HG03571 (cell line): ENCODE data around the gene CNR1.
"Not testable (repeated sequence)": the region's sequence is repeated elsewhere in the genome, so short reads cannot be mapped to it uniquely, and the experiment has no call there.

Source experiments
- ATAC-seq: cut with Tn5 transposase; IDR thresholded peaks from one replicate; pipeline ENCODE4 v1.9.1; 2021; ENCODE audit not compliant: unreplicated experiment

Gene CNR1

DNA sequence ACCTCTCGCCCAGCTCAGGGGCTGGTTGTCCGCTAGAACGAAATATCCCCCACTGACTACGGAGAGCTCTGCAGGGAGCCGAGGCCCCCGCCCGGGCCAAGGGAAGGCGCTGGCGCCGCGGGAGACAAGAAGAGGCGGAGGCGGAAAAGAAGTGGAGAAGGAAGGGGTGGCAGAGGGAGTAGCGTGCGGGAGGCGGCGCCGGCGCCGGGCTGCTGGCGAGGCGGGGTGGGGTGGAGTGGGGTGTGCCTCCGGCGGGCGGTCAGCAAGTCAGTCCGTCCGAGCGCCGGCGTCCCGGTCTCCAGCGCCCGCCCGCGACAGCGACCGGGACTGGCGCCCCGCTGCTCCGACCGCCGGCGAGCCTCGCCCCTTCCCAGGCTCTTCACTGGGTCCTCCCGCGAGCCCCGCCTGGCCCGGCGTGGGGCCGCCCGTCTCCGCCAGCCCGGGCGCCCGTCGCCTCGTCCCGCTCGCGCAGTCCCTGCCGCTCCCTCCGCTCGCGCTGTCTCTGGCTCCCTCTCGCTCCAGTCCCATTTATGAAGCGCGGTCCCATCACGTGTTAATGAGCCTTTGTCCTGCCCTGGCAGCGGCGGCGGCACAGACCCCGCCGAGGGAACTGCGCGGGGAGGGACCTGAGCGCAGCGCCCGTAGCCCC is at the start of gene CNR1:
CNR1 (minus strand) TSS at position 504 of the 649 bp plus-strand sequence. CDS start 21,073 bp downstream, outside the sequence.
- ATAC-seq: peak; percentile 54

DNA sequence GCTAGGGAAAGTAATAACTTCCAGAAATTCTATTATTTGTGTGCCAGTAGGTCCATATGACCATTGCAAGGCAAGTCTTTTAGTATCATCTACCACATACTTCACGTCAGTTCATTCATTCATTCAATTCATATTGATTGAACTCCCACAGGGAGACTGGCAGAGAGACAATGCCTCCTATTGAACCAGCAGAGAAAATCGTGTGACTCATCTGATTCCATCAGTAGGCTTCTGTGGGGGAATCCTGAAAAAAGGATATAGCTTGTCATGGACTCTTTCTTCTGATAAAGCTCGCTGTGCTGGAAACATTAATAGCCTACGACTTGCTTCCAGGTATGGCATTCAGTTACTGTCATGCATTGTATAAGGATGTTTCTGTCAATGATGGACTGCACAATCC is 45.3 kb upstream of the CNR1 start:
- ATAC-seq: no peak

DNA sequence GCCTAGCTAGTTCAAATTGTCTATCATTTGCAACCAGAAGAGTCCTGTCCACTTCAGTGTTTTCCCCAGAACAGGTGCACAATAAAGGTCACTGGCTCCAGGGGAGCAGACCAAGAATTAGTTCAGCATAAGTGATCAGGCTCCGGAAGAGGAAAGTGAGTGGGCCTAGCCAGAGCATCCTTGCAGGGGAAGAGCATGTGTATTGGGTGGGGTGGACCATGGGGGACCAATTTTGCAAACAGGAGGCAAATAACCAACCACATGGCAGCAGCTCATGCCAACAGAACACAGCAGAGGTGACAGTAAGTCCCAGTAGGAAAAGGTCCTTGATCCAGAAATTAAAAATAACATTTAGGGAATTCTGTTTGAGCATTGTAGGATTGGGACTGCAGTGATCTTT is 43.2 kb upstream of the CNR1 start:
- no peak for ATAC-seq

DNA sequence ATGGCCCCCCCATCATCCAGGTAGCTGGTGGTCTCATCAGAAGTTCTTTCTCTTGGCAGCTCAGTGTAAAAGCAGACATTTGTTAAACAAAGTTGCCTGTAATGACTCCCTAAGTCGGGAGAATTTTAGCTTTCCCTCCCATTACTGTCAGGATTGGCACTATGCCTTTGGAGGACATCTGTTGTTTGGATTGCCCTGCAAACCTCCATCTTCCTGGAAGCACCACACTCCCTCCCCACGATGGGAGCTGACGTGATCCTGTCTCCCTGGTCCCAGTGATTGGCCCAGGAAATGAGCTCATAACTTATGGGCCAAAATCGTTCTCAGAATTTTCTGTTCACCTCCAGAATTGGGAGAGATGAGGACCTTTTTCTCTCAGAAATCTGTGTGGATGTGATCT is 42.6 kb upstream of the CNR1 start:
- ATAC-seq: no peak

DNA sequence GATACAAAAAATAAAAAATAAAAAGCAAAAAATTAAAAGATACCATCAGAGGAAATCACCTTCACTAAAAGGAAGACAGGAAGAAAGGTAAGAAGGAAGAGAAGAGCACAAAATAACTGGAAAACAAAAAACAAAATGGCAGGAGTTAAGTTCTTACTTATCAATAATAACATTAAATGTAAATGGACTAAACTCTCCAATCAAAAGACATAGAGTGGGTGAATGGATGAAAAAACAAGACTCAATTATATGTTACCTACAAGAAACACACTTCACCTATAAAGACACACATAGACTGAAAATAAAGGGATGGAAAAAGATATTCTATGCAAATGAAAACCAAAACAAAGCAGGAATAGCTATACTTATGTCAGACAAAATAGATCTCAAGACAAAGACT is 35.6 kb upstream of the CNR1 start:
- ATAC-seq: not testable (repeated sequence)

DNA sequence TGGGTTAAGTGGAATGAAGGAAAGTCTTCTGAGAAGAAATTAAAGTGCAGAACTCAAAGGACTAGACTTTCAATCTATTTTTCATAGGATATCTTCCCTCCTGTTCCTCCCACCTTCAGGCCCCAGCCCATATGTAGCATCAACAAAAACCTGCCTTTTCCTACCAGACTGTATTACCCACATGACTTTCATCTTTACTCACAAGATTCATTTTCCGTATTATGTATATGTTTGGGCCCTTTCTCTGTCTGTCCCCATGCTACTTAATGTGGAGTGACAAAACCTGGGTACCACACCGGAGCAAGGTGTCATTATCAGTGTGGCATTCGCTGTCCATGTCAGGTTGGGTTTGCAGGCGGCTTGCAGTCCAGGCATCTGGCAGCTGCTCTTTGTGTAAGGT is 18.8 kb upstream of the CNR1 start:
- ATAC-seq: no peak

DNA sequence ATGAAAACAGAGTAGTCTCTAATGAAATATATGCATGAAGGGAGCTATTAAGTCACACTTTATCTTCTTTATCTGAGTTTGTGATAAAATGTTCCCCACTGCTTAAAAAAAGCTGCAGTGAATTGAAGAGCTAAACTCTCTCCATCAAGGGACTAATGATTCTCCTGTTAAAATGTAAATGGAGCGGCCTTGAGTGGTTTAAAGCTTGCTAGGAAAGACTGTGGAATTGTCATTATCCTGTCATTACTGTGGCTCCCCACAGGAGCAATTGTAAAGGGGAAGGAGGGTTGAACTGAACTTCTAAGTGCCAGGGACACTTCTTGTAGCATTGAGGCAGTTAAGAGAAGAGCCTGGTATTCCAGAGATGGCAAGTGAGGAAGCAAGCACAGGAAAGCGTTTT is 17.3 kb upstream of the CNR1 start:
- no peak for ATAC-seq

DNA sequence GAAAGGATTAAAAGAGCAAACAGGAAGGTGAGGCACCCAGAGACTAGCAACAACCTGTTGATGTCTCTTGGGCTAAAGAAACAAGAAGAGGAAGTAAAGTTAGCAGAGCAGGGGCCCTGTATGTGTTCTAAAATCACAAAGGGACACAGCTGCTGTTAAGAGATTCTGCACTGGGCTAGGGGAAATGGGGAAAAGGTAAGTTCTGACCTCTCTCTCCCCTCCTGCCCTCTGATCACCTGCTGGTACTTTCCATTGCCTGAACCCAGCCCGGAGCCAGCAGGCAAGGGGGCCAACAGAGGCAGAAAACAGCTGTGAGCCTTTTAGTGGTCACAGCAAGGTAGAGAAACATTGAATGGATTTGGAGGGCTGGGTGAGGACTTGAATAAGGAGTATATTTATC is 13.5 kb upstream of the CNR1 start:
- peak; percentile 61 for ATAC-seq

DNA sequence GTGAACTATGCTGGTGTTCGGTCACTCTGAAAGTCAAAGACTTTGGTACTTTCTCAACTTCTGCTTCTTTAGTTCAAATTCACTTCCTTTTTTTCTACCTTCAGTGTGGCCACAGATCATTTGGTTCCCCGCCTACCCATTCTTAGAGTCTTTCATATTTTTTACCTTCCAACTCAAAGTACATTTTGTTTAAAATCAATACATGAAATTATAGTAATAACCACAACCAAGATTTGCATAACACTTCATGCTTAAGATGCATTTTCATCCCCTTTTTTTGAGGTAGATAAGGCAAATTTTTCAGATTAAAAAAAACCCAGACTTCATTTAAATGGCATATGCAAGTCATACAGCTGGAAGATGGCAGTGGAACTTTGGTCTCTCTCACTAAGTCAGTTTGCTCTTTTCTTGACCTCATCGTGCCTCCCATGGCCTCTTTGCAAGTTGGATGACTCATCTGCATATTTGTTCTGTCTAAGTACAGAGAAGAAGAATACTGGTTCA is 11.9 kb upstream of the CNR1 start:
- peak; percentile 42 for ATAC-seq

DNA sequence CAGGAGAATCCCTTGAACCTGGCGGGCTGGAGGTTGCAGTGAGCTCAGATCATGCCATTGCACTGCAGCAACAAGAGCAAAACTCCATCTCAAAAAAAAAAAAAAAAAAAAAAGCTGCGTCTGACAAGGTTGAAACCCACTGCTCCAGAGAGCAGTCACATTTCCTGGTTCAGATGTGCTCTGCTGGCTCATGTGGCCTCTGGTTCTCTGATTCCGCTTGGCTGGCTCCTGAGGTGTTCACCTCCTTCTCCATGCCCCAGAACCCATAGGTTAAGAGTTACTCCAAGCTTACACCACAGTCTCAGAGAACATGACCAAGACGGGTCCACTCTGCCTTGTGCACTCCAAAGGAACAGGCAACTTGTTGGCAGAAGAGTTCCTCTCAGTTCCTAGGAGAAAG is 8.8 kb upstream of the CNR1 start:
- ATAC-seq: no peak

DNA sequence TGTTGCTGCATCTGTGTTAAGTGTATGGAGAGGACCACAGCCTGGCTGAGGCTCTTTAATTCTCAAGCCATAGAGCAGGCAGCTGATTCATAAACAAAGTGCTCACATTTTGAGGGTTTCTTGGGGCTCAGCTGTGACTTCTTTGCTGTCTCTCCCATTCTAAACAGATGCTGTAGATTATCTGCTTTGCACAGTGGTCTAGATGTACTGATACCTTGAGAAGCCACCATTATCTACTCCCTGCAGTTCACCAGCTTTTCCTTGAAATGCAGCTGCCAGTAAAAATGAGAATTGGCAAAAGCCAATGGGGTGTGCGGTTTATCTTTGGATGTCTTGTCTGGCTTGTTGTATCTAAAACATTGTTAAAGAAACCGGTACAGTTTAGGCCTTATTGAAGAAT is 5.2 kb upstream of the CNR1 start:
- ATAC-seq: no peak

DNA sequence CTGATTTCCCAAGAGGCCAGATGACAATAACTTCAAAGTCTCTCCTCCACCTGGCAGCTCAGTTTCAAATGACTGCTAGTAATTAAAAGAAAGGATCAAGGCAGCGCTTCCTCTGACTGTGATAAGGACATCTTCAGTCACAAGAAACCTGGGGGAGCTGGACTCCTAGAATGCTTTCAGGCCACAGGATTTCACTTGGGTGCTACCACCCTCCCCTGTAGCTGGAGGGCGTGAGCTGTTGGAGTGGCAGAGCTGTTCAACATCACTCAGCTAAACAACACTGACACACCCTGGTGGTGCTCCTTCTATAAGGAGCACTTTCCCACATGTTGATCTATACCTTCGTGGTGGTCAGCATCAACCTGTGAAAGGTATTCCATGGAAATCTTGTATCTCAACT is 2.2 kb upstream of the CNR1 start:
- ATAC-seq: no peak

DNA sequence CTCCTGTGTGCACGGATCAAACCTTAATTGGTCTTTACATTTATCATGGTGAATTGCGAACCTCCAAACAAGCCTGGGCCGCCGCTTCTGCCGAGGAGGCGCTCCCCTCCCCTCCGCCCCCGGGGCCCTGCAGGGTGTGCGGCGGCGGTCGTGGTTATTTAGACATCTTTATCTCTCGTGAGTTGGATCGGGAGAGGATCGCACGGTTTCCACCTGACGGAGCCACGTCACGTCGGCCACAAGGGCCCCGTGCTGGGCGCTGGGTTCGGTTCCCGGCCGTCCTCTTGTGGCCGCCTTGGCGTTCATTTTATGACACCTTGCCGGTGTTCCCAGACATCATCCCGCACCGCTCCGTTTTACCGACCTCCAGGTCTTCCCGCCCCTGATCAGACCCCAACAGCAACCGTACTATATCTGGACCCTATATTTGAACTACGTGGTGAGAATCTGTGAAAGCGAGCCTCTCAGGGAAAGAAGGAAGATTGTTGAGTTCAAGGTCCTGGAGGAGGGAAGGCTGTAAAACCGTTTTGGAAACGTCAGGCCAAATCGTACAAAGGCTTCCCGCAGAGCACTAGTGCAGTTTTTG is 1.3 kb upstream of the CNR1 start:
- no peak for ATAC-seq

DNA sequence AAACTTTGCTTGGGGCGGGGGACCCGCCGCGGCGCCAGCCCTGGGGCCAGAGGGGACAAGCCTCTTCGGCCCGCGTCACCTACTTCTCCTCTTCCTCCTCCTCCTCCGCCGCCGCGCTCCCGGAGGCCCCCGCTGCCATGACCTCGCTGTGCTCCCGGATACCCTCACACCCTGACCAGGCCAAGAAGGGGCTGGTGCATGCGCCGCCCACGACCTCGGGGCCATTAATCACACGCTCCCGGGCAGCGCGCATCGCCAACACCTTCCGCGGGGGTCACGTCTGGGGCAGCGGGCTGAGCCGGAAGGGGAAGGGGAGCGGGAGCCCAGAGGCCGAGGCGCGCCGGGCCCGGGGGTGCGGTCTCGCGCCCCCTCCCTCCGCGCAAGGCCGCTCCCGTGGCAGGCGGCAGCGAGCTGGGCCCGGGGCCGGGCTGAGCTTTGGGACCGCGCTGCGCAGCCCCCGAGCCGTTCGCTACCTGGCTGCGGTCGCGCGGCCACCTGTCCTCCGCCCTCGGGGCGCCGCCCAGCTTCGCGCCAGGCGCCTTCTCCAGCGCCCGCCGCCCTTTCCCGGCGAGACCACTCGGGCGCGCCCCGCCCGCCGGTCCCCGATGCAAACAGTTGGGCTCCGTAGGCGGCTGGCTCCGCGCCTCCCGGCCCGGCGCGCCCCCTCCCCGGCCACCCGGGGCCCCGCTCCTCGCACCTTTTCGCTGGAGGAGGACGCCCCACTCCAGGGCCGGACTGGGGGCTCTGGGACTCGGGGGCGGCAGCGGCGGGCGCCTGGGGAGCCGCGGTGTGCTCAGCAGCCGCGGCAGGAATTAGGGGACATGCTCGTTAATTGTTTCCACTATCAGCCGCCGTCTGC is 575 bp upstream of the CNR1 start:
- peak; percentile 33 for ATAC-seq

DNA sequence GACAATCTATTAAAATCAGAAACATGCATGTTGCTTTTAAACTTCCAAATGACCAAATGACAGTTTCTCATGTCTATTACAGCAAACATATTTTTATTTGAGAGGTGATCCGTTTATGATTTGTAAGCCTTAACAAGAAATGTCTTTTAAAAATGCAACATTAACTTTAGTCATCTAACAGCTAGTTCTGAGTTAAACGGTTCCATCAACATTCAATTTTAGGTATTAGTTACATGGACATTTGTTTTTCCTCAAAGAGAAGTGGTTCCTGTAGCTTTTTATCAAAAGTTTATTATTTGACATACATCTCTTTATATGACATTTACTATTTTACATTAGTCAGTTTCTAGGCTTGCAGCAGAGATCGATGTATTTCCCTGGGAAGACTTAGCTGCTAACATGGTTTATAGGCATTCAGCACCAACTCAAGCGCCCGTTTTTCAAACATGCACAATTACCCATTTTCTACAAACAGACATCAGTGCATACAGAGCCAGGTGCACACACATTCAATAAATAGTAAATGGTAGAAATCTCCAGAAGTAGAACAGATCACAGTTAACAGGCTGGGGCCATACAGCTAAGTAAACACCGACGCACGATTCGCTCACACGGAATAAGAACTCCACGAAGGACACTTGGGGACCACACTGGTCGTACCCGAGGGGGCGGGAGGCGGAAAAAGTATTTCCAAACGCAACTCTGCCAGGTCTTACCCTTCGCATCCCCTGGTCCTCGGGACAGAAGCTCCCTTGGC is 882 bp downstream of the CNR1 start:
- ATAC-seq: no peak

DNA sequence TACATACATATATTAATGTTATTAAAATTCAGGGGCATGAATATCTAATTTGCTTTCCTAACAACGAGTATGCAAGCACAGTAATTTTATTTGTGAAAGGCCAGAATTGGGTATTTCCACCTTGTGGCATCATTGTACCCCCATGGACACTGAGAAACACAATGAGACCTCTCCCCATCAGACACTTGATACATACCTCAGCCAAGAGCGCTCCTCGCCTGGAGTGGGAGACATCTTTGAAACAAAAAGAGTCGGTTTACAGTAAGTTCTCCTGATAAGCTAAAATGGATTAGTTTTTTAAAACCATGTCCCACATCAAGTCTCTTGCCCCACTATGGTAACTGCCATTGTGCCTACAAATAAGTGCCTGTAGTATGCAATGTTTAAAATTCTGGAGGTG is 2.1 kb downstream of the CNR1 start:
- ATAC-seq: no peak

DNA sequence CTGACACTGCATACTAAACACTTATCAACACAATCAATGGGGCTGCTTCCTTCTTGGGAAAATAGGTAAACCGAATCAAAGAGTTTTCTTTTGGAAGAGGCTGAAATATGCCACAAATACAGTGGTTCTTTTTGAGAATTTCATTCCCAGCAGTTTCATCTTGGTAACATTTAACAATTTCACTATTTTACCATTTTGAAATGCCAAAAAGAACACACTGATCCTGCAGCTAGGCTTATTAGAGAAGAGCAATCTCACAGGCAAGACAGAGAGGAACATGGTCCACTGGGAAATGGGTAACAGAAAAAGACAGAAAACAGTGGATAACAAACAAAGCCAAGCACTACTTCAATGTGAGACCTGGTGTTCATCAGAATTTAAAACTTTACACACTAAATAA is 2.5 kb downstream of the CNR1 start:
- no peak for ATAC-seq

DNA sequence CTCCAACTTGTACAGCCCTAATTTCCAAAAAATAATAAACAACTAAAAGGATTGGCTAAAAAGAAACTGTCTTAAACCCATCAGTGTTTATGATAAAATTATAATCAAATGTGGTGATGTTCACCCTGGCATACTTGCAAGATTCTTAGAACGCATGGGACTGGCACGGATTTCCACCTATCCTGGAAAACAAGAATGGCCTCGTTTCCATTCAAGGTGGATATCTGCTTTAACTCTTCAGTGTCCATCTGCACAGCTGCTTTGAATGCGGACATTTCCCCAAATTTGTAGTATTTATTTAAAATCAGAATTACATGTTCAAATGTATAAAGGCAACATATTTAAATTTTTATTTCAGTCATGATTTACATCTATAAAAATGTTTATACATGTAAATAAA is 4.2 kb downstream of the CNR1 start:
- ATAC-seq: no peak

DNA sequence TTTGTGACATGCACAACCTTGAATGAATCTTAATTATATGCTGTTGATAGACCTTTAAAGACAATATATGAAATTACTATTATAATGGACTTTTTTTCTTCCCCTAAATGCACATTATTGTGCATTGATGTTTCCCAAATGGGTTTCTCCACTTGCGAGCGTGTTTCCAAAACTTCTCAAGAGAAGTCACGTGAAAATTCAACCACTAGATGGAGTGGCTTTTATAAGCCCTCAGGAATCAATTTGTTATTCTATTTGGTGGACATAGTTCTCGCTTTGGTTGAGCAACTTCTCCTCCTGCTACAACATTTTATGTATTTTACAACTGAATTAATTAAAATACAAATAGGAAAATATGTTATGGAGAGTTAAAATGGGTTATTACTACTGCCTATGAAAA is 9.0 kb downstream of the CNR1 start:
- ATAC-seq: no peak

DNA sequence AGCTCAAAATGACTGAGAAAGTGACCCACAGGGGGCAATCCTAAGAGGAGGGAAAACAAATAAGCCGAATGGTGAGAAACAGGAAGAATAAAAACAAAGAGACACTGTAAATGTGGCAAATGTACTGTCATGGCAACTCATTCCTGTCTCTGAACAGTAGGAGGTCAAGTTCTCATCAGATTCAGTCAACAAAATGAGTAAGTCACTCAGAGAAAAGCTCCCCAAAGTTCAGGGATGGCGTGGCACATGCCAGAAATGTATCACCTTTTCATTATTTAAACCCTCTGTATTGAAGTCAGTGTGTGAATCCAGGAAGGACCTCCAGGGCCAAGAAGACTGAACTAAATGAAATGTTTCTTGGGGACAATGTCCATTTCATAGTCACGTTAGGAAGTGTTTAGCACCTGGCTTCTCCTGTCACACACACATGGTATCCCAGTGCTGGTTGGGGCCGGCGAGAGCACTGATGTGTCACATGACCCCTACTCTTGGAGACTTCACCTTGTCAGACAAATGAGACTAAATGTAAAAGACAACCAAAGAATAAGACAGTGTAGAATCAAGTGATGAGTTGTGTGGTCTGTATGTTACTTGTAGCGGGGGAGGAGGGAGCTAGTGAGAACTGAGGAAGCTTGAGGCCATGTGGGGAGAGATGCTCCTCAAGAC is 20.7 kb downstream of the CNR1 start:
- ATAC-seq: no peak
